ENCODE measurements around the gene C10orf90.

The C10orf90 gene

DNA sequence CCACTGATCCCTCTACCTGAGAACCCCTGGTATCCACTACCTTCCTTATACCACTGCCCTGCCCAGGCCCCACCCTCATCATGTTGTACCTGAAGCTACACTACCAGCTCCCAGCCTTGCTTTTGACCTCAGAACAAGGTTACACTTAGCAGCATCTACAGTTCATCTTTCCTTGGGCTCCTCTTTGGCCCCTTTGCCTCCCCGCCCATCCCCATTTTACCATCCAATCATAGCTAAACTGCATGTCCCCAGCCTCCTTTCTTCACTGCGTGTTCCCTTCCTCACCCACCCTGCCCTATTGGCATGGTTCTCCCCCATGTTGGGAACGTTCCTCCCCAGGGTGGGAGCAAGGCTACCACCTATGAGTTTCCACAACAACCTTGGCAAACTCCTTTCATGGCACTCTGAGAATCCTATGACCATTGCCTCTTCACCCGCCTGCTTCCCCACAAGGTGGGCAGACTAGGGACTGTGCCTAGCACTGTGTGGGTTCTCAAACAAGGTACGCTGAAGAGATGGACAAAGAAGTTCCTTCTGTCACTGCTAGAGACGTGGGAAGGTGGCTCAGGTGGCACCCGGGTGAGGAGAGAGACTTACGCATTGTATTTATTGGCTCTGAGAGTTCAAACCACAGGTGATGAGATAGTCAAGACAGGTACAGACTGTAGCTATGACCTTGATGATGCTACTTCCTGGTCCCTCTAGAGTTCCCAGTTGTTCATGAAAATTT is 215.3 kb downstream of the C10orf90 start:
- Histone ChIP-seq H4K20me1 (ENCODE audit: insufficient read depth, low read length) (no peaks in the 10 kb centered on the region), H3K9ac (ENCODE audit: low read length) (no peak overlapping the region), H3K4me1 (ENCODE audit: insufficient read depth, low read length, severe bottlenecking) (no peaks in the 10 kb centered on the region), H3K4me3 (ENCODE audit: low read depth, low read length, poor library complexity, severe bottlenecking) (no peak overlapping the region), H3K79me2 (ENCODE audit: insufficient read depth, low read length) (no peaks in the 10 kb centered on the region), H3K9me3 (ENCODE audit: low read length) (no peaks in the 10 kb centered on the region), H3K27ac (ENCODE audit: low read depth, low read length, poor library complexity, severe bottlenecking) (no peak overlapping the region), H3K27me3 (ENCODE audit: insufficient read depth, low read length) (no peaks in the 10 kb centered on the region), H2AFZ (ENCODE audit: low read length) (no peak overlapping the region), H3K4me2 (ENCODE audit: low read length) (no peak overlapping the region), H3K9me2 (ENCODE audit: low read depth, low read length) (no peaks in the 10 kb centered on the region), H3K36me3 (ENCODE audit: insufficient read depth, low read length) (no peaks in the 10 kb centered on the region), H3F3A (ENCODE audit: insufficient read depth, low read length) (no peaks in the 10 kb centered on the region)
- TF ChIP-seq, protein P1, sequence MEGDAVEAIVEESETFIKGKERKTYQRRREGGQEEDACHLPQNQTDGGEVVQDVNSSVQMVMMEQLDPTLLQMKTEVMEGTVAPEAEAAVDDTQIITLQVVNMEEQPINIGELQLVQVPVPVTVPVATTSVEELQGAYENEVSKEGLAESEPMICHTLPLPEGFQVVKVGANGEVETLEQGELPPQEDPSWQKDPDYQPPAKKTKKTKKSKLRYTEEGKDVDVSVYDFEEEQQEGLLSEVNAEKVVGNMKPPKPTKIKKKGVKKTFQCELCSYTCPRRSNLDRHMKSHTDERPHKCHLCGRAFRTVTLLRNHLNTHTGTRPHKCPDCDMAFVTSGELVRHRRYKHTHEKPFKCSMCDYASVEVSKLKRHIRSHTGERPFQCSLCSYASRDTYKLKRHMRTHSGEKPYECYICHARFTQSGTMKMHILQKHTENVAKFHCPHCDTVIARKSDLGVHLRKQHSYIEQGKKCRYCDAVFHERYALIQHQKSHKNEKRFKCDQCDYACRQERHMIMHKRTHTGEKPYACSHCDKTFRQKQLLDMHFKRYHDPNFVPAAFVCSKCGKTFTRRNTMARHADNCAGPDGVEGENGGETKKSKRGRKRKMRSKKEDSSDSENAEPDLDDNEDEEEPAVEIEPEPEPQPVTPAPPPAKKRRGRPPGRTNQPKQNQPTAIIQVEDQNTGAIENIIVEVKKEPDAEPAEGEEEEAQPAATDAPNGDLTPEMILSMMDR (IDR thresholded peaks at IDR 0.05; ENCODE audit: low read length), result no peak
- no peak for TF ChIP-seq EZH2 (IDR thresholded peaks at IDR 0.05; ENCODE audit: borderline replicate concordance, low read length)

DNA sequence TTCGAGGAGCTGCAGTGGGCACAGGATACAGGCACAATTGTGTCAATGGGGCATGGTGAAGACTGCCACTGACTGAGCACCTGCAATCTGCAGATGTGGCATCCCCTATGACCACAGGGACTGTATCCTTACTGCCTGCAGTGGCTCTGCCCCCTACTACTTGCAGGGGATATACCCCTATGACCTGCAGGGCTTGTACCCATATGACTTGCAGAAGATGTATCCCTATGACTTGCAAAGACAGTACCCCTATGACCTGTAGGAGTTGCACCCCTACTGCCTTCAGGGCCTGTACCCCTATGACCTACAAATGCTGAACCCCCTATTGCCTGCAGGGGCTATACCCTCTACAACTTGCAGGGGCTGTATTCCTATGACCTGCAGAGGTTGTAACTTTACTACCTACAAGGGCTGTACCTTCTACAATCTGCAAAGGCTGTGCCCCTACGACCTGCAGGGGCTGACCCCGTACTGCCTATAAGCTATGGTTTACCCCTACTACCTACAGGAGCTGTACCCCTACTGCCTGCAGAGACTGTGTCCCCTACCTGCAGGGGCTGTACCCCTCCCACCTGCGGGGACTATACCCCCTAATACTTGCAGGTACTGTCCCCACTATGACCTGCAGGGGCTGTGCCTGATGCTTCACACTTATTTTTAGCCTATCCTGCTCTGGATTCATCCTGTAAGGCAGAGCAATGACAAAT is 216.3 kb downstream of the C10orf90 start:
- Histone ChIP-seq H3F3A (ENCODE audit: insufficient read depth, low read length) (no peaks in the 10 kb centered on the region), H4K20me1 (ENCODE audit: insufficient read depth, low read length) (no peaks in the 10 kb centered on the region), H3K9ac (ENCODE audit: low read length) (no peak overlapping the region), H3K4me1 (ENCODE audit: insufficient read depth, low read length, severe bottlenecking) (no peaks in the 10 kb centered on the region), H3K79me2 (ENCODE audit: insufficient read depth, low read length) (no peaks in the 10 kb centered on the region), H3K9me2 (ENCODE audit: low read depth, low read length) (no peaks in the 10 kb centered on the region), H3K9me3 (ENCODE audit: low read length) (no peaks in the 10 kb centered on the region), H3K4me2 (ENCODE audit: low read length) (no peak overlapping the region), H3K27me3 (ENCODE audit: insufficient read depth, low read length) (no peaks in the 10 kb centered on the region), H3K4me3 (ENCODE audit: low read depth, low read length, poor library complexity, severe bottlenecking) (no peak overlapping the region), H3K27ac (ENCODE audit: low read depth, low read length, poor library complexity, severe bottlenecking) (no peak overlapping the region), H2AFZ (ENCODE audit: low read length) (no peak overlapping the region), H3K36me3 (ENCODE audit: insufficient read depth, low read length) (no peaks in the 10 kb centered on the region)
- TF ChIP-seq, protein P1 (IDR thresholded peaks at IDR 0.05; ENCODE audit: low read length), result no peak
- no peak for TF ChIP-seq EZH2 (IDR thresholded peaks at IDR 0.05; ENCODE audit: borderline replicate concordance, low read length)

DNA sequence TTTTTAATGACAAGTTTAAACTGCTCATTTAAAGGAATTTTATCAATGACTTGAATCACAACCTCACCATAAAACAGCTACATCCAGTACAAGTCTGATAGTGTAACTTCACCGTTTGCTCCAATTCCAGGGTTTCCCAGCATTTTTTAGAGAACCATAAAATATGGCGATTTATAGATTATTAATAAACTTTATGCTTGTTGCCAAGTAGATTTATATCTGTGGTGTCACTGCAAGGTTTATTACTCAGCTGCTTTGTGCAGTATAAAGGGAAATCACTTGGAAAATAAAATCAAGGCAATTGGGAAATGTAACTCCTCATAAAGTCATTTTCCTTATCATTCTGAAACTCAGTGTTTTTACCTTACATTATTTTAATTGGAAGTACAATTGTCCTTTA is 218.2 kb downstream of the C10orf90 start:
- no peak overlapping the region for H3K4me3 ChIP-seq (ENCODE audit: low read depth, low read length, poor library complexity, severe bottlenecking)
- TF ChIP-seq EZH2 (IDR thresholded peaks at IDR 0.05; ENCODE audit: borderline replicate concordance, low read length), result no peak
- TF ChIP-seq, protein P1 (IDR thresholded peaks at IDR 0.05; ENCODE audit: low read length), result no peak
- no peaks in the 10 kb centered on the region for H3K36me3 ChIP-seq (ENCODE audit: insufficient read depth, low read length)
- no peaks in the 10 kb centered on the region for H3K27me3 ChIP-seq (ENCODE audit: insufficient read depth, low read length)
- H3F3A ChIP-seq (ENCODE audit: insufficient read depth, low read length), result no peaks in the 10 kb centered on the region
- H4K20me1 ChIP-seq (ENCODE audit: insufficient read depth, low read length), result no peaks in the 10 kb centered on the region
- H3K27ac ChIP-seq (ENCODE audit: low read depth, low read length, poor library complexity, severe bottlenecking), result no peak overlapping the region
- H2AFZ ChIP-seq (ENCODE audit: low read length), result no peak overlapping the region
- no peak overlapping the region for H3K4me2 ChIP-seq (ENCODE audit: low read length)
- H3K9me3 ChIP-seq (ENCODE audit: low read length), result no peaks in the 10 kb centered on the region
- no peaks in the 10 kb centered on the region for H3K9me2 ChIP-seq (ENCODE audit: low read depth, low read length)
- no peaks in the 10 kb centered on the region for H3K4me1 ChIP-seq (ENCODE audit: insufficient read depth, low read length, severe bottlenecking)
- H3K79me2 ChIP-seq (ENCODE audit: insufficient read depth, low read length), result no peaks in the 10 kb centered on the region
- no peak overlapping the region for H3K9ac ChIP-seq (ENCODE audit: low read length)
